ENCODE measurements around the gene WFIKKN2. TPM values are rescaled to one million over a fixed set of nuclear protein-coding genes. Genes with fewer than 3 reads are reported as not detected.

Gene WFIKKN2
- total RNA-seq, 1 experiment from 2014 or later: not detected

GRCh38 chr17:50834429-50835300 is 721 bp upstream of the WFIKKN2 start:
- peak; percentile 16 for DNase-seq (ENCODE audit: low read depth)

- DNase-seq (ENCODE audit: low read depth): no peak
Observed at GRCh38 chr17:50836826-50837225, 1.4 kb downstream of the WFIKKN2 start.

- DNase-seq (ENCODE audit: low read depth): no peak
Observed at GRCh38 chr17:50837286-50837979, 2.0 kb downstream of the WFIKKN2 start.

GRCh38 chr17:50837980-50838954 is 2.9 kb downstream of the WFIKKN2 start:
- DNase-seq (ENCODE audit: low read depth): no peak

GRCh38 chr17:50839591-50840310 is 4.4 kb downstream of the WFIKKN2 start:
- DNase-seq (ENCODE audit: low read depth): no peak

DNA sequence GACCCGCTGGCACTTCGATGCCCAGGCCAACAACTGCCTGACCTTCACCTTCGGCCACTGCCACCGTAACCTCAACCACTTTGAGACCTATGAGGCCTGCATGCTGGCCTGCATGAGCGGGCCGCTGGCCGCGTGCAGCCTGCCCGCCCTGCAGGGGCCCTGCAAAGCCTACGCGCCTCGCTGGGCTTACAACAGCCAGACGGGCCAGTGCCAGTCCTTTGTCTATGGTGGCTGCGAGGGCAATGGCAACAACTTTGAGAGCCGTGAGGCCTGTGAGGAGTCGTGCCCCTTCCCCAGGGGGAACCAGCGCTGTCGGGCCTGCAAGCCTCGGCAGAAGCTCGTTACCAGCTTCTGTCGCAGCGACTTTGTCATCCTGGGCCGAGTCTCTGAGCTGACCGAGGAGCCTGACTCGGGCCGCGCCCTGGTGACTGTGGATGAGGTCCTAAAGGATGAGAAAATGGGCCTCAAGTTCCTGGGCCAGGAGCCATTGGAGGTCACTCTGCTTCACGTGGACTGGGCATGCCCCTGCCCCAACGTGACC is 5.0 kb downstream of the WFIKKN2 start:
- no peak for DNase-seq (ENCODE audit: low read depth)

GRCh38 chr17:50841277-50841948 is 6.0 kb downstream of the WFIKKN2 start:
- no peak for DNase-seq (ENCODE audit: low read depth)

DNA sequence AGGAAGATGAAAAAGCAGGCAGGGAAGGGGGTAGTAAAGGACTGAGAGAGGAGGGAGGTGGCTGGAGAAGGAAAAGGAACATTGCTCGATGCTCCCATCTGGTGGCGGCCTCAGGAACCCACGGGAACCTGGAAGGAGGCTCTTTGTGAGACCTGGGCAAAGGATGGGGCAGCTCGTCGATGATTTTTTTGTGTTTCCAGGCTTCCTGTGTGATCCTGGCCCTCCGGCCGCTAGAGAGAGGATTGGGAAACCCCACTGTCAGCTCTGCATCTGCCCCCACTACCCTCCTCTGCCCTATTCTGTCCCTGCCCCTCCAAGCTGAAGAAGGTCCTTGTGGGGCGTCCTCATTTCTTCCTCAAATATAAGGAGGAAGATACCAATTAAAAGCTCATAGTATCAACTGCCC is 6.6 kb downstream of the WFIKKN2 start:
- DNase-seq (ENCODE audit: low read depth): peak; percentile 66

GRCh38 chr17:50842506-50843149 is 7.2 kb downstream of the WFIKKN2 start:
- no peak for DNase-seq (ENCODE audit: low read depth)

DNA sequence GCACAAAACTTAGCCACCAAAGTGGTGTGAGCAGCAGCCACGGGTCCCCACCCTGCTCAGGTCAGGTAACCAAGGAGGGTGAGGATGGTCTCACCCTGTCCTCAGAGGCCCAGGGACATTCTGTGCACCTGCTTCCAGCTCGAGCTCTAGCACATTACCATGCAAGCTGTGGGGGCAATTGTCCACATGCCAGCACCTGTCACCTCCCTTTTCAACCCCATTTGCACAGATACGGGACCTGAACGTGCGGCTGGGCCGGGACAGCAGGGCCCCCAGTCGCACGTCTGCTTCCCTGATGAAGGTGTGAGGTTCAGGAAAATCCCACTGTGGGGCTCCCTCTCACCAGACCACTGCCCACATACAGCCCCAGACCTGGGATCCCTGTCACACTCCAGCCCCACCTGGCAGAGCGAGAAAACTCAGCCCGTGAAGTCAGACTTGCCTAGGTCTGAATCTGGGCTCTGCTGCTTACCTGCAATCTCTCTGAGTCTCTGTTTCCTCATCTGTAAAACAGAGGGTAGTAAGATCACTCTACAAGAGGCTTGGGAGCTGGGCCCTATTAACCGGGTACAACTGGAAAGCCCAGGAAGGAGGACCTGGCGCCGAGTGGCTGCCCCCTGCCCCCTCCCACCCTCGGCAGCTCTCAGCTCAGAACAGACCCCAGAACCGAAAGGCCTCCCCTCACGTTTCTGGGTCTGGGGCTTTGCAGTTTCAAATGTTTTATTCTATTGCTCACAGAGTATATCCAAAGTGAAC is 7.9 kb downstream of the WFIKKN2 start:
- no peak for DNase-seq (ENCODE audit: low read depth)

- DNase-seq (ENCODE audit: low read depth): no peak
Observed at GRCh38 chr17:50844117-50844700, 8.8 kb downstream of the WFIKKN2 start.

GRCh38 chr17:50845240-50846147 is 10.1 kb downstream of the WFIKKN2 start:
- peak; percentile 76 for DNase-seq (ENCODE audit: low read depth)

GRCh38 chr17:50847566-50847965 is 12.2 kb downstream of the WFIKKN2 start:
- no peak for DNase-seq (ENCODE audit: low read depth)

DNA sequence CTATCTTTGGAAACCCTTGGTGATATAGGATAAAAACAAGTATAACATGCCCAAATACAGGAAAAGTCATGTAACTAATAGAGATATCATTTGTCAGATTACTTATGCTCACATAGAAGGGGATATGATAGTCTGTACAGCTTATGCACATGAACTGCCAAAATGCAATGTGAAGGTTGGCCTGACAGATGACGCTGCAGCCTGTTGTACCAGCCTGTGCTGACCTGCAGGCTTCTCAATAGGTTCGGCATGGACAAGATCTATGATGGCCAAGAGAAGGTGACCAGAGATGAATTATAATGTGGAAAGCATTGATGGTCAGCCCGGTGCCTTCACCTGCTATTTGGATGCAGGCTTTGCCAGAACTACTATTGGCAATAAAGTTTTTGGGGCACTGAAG is 12.7 kb downstream of the WFIKKN2 start:
- no peak for DNase-seq (ENCODE audit: low read depth)

GRCh38 chr17:50848711-50849110 is 13.3 kb downstream of the WFIKKN2 start:
- no peak for DNase-seq (ENCODE audit: low read depth)

- no peak for DNase-seq (ENCODE audit: low read depth)
Observed at GRCh38 chr17:50850640-50851039, 15.3 kb downstream of the WFIKKN2 start.

GRCh38 chr17:50853015-50853615 is 17.7 kb downstream of the WFIKKN2 start:
- DNase-seq (ENCODE audit: low read depth): no peak
